GM19372 (cell line): ENCODE measurements around the gene CIBAR2.

Source experiments
- ATAC-seq: cut with Tn5 transposase; IDR thresholded peaks from one replicate; pipeline ENCODE4 v1.9.1; 2021; ENCODE audit warnings: mild to moderate bottlenecking, low read depth, moderate library complexity; ENCODE audit not compliant: unreplicated experiment

Gene CIBAR2

GRCh38 chr16:85048921-85049562 lies 63.2 kb downstream of the CIBAR2 start:
- no peak for ATAC-seq
